Stimulated activated CD4-positive, alpha-beta T cell treated with anti-CD3 and anti-CD28 coated beads, Interleukin-1b, Interleukin-23, amount 100 ng/mL, for 24 hours (primary cell): ENCODE measurements around the gene CRYBB3.

ENCODE experiments used
- DNase-seq, 4 experiments: peaks; one replicate each; pipeline ENCODE4 v3.0.0-alpha.2; 2020; ENCODE audit warnings: low read depth in 4 of 4, low spot score in 1 of 4

Gene CRYBB3

DNA sequence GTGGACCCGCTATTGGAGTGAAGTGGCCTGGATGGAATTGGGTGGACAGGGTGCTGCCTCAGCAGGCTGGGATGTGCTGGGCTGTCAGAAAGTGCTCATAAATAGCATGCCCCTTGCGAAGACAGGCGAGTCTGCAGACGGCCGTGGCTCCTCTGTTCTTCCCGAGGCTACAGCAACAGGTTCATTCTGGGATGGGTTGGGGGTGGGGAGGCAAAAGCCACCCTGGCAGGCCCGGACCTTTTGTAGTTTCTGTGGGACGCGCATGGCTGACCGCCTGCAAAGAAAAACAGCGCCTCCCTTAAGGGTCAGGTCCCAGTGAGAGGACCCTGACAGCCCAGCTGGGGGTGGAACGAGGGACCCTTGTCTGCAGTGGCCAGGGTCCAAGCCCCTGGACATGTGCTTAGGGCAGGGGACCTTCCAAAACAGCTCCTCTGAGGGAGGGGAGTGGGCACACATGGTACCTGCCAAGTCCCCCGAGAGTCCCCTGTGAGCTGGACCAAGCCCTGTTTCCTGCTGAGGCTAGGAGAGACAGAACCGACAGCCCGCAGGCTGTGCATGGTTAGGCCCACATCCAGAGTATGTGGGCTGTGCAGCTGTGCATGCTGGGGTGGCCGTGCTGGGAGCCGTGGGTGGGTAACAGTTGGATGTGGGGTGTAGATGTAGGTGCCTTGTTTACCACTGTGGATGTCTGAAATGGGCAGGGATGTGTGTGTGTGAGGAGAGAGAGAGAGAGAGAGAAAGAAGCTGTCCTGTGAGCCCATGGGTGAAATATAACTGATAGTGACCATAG is at the start of gene CRYBB3:
Gene CRYBB3 (plus strand): TSS at position 128 of the 790 bp plus-strand sequence. CDS start 1,539 bp downstream, outside the sequence.
- DNase-seq, result no peak

DNA sequence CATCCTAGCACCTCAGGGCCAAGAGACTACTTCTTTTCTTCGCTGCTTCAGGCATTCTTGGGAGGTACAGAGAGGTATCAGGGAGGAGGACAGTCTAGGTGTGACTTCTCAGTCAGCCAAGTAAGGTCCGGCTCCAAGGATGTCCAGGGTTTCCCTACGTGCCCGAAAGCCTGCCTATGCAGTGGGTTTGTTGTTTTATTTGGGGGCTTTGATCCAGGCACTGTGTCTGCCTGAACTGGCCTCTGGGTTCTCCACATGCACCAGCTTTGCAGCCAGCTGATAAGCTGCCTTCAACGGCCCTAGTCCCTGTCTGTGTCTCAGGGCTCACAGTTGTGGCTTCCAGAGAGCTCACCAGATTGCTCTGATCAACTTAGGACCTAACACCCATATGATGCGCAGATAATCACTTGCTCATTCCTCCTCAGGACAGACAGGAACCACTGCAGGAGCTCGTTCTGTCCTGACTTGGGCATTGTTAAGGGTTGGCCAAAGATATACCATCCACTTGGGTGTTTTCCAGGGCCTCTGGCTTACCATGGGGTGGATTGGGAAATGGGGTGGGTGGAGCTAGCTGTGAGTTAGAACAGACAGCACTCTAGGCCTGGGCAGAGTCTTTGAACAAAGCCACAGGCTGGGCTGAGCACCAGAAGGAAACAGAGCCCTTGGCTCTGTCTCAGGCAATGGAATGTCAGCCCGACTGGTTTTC is 45.5 kb upstream of the CRYBB3 start:
- no peak for DNase-seq

DNA sequence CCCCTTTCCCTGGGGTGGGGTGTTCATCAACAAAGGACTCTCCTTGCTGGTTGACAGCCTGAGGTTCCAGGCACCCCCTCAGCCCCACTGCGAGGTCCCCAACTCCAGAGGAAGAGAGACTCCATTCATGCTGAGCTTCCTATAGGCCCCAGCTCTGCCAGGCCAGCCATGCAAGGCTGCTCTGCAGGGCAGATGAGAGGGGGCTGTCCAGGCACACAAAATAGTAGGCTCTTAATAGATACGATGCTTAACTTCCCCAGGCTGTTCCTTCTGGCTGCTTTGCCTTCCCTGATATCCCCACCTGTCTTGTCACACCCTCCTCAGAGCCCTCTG is 45.0 kb upstream of the CRYBB3 start:
- DNase-seq, result no peak

DNA sequence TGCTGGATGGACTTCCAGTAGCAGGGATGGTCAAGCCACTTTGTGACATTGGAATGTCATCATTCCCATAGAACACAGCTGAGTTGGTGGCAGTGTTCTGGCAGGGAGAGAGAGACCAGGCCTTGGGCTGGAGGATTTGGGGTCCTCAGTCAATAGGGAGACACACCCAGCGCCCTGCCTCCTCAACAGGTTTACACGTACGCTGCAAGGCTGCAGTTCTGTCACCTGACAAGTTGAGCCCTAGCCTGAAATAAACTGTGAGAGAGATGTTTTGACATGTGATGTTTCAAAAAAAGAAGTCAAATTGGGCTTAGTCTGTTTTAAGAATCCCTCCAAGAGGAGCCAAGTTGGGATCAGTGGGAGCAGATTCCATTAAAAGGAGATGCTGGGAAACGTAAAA is 42.9 kb upstream of the CRYBB3 start:
- DNase-seq, result no peak

DNA sequence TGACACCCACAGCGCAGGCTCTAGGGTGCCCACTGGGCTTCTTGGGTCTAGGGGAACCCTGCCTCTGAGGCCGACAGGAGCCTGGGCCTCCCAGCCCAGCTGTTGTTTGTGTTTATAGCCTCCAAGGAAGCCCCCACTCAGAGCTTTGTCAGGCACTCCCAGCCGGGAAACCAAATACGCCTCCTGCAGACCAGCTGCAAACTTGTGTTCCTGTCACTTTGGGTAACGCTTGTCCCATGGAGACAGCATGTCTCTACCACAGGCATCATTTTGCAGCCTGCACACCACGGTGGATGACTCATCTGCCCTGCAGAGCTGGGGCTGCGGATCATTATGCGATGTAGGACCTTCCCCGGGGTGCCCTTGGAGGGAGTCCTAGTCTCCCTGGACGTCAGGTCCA is 40.6 kb upstream of the CRYBB3 start:
- no peak for DNase-seq

DNA sequence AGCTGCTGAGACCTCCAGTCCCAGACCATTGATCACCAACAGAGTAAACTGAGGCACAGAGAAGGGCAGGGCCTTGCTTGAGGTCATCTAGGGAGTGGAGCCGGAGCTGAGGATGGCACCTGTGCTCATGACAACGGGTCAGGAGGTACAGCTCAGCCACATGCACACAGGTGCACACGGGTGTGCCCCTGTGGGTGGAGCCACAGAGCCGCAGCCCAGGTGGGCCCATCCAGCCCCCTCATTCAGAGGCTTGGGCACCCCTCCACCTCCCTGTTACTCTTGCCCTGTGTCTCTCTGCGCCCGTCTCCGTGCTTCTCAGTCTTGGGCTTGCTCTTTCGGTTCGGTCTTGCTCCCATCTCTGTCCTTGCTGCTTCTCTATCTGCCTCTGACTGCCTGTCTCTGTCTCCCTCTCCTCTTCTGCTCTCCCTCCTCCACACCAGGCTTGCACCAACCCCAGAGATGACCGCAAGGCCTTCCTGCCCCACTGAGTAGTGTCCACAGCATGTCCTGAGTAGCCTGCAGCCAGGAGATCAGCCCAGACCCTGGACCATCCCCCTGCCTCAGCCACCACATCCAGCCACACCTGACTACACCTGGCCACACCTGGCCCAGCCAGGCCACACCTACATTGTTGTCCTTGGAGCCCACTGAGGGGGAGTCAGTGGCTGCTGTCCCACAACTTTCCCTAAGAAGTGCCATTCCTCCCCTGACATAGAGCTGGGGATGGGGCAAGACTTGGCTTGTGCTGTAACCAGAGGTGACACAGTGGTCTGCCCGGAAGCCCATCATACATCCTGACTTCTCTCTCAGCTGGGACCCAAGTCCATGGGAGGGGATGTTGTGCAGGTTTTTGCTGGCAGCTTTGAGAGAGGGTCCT is 39.3 kb upstream of the CRYBB3 start:
- no peak for DNase-seq

DNA sequence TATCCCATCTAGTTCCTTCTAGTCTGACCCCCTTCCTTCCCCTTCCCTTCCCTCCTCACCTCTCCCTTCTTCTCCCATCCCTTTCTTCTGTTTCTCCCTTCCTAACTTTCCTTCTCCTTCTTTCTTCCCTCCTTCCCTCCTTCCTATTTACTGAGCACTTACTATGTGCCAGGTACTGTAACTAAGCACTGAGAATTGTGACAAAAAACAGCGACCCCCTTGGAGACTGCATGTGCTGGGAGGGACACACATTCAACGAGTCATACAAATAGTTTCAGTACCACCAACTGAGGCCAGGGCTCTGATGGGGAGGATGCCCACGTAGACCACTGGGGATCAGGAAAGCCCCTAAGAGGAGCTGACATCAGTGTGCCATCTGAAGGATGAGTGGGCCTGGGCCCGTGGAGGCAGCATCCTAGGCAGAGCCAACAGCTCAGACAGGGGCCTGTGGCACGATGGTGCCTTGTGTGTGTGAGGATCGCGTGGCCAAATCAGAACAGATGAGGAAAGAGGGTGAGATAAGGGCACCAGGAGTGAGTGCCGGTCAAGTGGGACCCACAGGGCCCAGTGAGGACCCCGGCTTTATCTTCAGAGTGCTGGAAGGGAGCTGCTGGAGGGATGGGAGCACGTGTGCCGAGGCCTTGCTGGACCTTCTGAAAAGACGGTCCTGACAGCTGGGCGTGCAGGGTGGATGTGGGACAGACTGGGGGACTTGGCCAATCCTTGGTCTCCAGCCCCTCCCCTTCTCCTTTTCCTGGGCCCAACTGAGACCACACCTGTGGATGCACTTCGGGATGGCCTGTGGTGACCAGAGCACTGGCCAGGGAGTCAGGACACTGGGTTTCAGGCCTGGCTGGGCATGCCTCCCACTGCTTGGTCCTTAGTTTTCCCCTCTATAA is 38.4 kb upstream of the CRYBB3 start:
- DNase-seq, result no peak

DNA sequence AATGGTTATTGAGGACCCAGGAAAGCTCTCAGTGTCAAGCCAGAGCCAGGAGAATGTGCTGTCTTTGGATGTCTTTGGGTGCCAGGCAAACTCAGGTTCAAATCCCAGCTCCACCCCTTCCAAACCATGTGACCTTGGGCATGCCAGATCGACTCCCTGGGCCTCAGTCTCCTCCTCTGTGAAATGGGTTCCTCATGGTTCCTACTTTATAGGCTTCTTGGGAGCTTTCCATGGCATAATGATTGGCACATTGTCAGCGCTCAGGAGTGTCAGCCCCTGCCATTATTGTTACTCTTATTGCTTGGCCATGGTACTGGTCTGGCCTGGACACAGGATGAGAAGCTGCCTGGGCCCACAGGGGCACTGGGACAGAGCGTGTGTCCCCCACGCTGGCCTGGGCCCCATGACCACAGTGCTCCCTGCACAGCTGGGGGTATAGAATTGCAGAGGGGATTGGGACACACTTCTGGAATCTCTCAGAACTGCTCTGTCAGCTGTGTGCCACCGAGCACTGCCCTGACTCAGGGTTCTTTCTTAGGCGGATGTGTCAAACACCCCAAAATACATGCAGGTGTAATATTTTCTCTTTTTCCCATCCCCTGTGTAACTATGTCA is 37.6 kb upstream of the CRYBB3 start:
- no peak for DNase-seq

DNA sequence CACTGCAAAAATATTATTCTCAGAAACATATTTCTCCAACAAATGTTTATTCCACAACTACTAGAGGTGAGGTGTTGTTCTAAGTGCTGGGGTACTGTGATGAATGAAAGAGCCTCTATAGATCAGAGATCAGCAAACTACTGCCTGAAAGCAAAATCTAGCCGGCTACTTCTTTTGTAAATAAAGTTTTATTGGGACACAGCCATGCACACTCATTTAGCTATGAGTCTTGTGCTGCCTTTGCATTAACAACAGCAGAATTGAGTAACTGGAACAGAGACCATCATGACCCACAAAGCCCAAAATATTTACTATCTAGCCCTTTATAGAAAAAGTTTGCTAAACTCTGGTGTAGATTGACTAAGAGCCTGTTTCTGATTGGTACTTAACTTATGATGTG is 37.1 kb upstream of the CRYBB3 start:
- no peak for DNase-seq

DNA sequence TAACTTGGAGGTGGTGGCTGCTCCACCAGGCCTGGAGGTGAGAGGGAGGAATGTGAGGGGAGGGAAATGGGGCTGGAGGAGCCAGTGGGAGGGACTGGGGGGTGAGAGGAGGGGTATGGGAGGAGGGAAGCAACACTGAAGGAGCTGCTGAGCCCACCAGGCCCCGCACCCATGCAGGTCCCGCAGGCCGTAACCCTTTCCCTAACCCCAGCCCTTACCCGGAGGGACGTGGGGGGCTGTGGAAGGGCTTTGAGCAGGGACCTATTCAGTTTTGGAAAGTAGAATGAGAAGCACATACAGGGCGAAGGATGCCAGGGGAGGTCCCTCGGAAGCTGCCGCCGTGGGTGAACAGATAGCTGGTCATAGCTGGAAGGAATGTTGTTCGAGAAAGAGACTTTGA is 33.9 kb upstream of the CRYBB3 start:
- no peak for DNase-seq

DNA sequence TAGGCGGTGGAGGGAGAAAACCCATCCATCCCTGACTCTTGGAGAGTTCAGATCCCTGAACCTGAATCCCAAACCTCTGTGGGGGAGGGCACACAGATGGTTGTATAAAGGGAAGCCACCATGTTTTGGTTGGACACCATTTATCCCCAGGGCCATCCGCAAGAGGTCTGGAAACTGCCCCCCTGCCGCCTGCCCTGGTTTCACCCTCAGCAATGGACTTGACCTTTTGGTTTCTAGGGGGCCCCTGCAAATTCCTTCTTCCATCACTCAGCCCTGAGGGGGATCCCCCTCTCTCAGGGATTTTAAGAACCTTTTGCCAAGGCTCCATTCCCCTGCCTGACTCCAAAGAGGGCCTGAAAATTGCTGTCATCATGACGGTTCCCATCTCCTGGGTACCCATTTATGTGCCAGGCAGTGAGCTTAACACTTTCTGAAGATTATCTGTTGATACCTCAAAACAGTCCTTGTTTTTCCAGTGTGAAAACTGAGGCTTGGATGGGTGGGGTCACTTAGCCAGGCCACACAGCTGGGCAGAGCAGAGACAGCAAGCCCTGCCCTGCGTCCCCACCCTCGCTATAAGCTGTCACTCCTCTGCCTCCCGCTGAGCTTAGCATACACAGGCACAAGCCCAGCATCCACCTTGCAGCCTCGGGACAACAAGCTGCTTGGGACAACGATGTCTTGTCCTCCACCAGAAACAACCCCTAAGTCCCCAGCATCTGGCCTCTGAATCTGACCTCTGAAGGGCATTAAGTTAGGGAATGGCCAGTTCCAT is 33.2 kb upstream of the CRYBB3 start:
- no peak for DNase-seq

DNA sequence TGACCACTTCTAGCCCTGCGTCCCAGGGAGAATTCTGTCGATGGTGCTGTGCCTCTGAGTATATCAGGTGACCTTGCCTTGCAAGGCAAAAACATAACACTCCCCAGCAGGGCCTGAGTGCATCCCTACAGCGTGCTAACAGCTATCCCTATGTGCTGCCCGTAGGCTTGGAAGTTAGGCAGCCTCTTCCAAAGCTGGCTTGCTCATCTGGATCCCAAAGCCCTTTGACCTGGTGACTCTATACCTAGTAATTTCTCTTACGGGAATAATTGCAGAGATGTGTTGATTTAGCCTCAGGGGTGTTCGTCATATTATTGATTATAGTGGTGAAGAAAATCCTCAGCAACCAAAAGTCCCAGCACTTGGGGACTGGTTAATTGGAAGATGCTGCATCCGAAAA is 32.6 kb upstream of the CRYBB3 start:
- no peak for DNase-seq

DNA sequence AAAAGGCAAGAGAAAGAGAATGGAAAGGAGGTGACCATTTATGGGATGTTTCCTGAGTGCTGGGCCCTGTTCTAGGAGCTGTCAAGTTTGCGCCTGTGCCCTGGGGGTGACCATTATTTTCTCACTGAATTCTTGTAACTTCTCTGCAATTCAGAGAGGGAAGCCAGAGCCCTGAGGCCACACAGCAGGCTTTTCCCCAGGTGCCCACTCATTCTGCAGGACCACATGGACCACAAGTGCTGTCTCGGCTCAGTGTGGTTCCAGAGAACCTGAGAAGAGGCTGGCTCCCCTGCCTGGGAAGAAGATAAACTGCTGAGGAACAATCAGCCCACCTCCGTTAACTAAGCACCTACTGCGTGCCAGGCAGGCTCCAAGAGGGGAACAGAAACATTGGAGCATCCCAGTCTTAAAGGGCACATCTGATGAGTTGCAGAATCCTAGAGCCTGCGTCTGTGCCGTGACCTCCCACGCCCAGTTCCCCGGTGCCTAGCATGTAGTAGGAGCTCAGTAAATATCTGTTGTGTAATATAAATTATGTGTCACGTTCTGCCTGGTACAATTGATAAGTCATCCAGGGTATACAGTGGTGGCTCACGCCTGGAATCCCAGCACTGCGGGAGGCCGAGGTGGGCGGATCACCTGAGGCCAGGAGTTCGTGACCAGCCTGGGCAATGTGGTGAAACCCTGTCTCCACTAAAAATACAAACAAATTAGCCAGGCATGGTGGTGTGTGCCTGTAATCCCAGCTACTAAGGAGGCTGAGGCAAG is 31.6 kb upstream of the CRYBB3 start:
- no peak for DNase-seq

DNA sequence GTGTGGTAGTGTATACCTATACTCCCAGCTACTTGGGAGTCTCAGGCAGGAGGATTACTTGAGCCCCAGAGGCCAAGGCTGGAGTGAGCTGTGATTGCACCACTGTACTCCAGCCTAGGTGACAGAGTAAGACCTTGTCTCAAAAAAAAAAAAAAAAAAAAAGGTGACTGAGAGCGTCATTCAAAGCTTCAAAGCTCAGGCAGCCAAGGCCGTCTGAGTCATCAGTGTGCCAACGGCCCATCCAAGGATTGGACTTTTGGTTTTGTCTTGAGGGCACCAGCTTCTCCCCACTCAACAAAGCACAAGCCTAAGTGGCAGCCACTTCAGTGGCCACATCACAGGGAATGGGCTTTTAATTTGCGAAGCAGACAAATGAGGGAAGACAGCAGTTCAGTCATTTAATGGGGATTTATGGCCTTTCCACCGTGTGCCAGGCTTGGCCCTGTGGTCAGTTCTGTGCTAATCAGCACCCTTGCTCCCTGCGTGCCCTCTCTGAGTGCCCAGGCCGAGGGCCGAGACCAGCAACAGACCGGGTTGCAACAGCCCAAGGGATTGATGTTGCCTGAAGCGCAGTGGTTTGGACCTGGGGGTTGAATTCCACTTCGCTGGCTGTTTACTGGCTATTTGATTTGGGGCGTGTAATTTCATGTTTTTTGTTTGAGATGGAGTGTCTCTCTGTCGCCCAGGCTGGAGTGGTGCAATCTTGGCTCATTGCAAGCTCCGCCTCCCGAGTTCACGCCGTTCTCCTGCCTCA is 30.2 kb upstream of the CRYBB3 start:
- no peak for DNase-seq

DNA sequence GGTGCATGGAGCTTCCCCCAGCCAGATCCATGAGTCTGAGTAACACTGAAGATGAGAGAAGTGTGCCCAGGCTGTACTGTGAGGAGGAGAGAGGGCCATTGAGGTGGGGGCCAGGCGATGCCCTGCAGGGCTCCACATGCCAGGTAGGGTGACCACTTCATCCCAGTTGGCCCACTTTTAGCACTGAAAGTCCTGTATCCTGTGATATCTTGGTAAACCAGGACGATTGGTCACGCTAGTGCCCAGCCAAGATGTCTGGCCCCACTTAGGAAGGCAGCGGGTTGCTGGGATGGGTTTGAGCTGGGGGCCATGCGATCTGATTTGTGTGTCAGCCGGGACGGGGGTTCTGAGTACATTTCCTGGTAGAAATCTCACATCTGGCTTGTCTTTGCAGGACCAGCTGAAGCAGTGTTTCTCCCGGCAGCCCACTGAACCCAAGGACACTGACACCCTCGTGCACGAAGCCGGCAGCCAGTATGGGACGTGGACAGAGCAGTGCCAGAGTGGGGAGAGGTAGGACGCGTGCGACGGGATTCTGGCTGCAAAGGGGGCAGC is 29.2 kb upstream of the CRYBB3 start:
- no peak for DNase-seq

DNA sequence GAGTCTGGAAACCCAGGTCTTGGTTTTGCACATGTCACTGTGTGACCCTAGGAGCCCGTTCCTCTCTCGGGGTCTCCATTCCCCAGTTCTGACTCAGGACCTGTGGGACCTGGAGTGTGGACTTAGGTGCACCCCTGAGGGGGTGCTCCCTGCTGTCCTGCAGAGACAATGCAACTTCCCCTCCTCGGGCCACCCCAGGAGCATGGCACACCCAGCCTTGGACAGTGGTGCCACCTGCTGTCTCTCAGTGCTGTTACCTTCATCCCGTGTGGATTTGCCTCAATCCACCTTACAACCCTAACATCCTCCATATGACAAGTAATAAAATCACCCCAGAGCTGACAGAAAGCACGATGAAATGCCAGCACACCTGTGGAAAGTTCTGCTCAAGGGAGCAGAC is 27.5 kb upstream of the CRYBB3 start:
- peak in 2 of 4 experiments; percentile 4 to 7 for DNase-seq

DNA sequence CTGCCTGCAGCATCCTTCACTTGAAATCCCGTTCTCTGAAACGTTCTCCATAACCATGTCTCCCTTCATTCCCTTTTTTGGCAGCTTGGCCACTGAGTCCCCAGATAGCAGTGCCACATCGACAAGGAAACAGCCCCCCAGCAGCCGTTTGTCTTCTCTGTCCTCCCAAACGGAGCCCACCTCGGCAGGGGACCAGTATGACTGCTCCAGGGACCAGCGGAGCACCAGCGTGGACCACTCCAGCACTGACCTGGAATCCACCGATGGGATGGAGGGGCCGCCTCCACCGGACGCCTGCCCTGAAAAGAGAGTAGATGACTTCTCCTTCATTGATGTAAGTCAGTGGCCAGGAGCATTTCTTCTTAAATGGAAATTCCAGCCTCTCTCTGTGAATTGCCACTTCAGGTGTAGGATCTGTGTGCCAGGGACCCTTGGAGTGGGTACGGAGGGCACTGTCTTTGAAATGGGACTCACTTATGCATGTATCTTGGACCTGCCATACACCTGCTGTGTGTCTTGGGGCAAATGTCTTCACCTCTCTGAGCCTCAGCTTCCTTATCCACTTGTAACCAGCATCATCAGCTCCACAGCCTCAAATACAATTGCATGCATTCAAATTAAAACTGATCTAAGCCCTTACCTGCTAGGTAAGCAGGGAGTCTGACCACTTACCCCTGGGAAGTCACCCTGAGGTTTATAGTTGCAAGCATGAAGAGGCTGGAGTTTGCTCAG is 25.3 kb upstream of the CRYBB3 start:
- DNase-seq, result no peak
